ENCODE data around the gene PIGC. TPM values are rescaled to one million over a fixed set of nuclear protein-coding genes. Genes with fewer than 3 reads are reported as not detected.

Gene PIGC
- total RNA-seq, 1 experiment from 2014 or later = 29.2 TPM

- peak; percentile 56 for DNase-seq
- Mint-ChIP-seq H3K36me3 (ENCODE audit: insufficient read depth, unreplicated experiment) (no peaks in the 10 kb centered on the region), H3K4me3 (ENCODE audit: low read depth, unreplicated experiment) (no peak overlapping the region), H3K9me3 (ENCODE audit: low read depth, unreplicated experiment) (no peaks in the 10 kb centered on the region), H3K27me3 (ENCODE audit: unreplicated experiment) (no peaks in the 10 kb centered on the region), H3K27ac (ENCODE audit: unreplicated experiment) (no peak overlapping the region), H3K4me1 (ENCODE audit: low read depth, unreplicated experiment) (peaks cover 15% of the 10 kb centered on the region)
- intact Hi-C loops (cut with micrococcal nuclease; ENCODE audit: unreplicated experiment) = loop anchor here (1.0 to 10.0 kb wide), 6 partner anchors 15 to 625 kb away; partner anchors contain the start of gene PIGC
- CTCF ChIA-PET = interaction anchor here (0.6 to 0.9 kb wide), 2 partner anchors 290 to 427 kb away, joined by 3 to 6 read pairs; no protein-coding TSS in a partner anchor
- peak; percentile 78 for TF ChIP-seq CTCF (IDR thresholded peaks at IDR 0.05; ENCODE audit: unreplicated experiment)
- BruUV-seq (replicated peaks) = no TSS peak
Observed at GRCh38 chr1:172429331-172430127, 14.3 kb downstream of the PIGC start.

- CTCF ChIA-PET = no interaction called here
- BruUV-seq (replicated peaks) = no TSS peak
- Mint-ChIP-seq H3K27ac (ENCODE audit: unreplicated experiment) (no peak overlapping the region), H3K9me3 (ENCODE audit: low read depth, unreplicated experiment) (no peaks in the 10 kb centered on the region), H3K27me3 (ENCODE audit: unreplicated experiment) (no peaks in the 10 kb centered on the region), H3K36me3 (ENCODE audit: insufficient read depth, unreplicated experiment) (no peaks in the 10 kb centered on the region), H3K4me3 (ENCODE audit: low read depth, unreplicated experiment) (no peak overlapping the region), H3K4me1 (ENCODE audit: low read depth, unreplicated experiment) (peaks cover 9% of the 10 kb centered on the region)
- no peak for DNase-seq
- intact Hi-C loops (cut with micrococcal nuclease; ENCODE audit: unreplicated experiment) = loop anchor here (5.0 kb wide), 1 partner anchor 310 kb away; no protein-coding TSS in a partner anchor
- TF ChIP-seq CTCF (IDR thresholded peaks at IDR 0.05; ENCODE audit: unreplicated experiment) = no peak
Observed at GRCh38 chr1:172427191-172427590, 16.7 kb downstream of the PIGC start.

GRCh38 chr1:172425339-172425738, 18.5 kb downstream of the PIGC start:
- TF ChIP-seq CTCF (IDR thresholded peaks at IDR 0.05; ENCODE audit: unreplicated experiment) = no peak
- Mint-ChIP-seq H3K4me1 (ENCODE audit: low read depth, unreplicated experiment) (no peaks in the 10 kb centered on the region), H3K27me3 (ENCODE audit: unreplicated experiment) (no peaks in the 10 kb centered on the region), H3K9me3 (ENCODE audit: low read depth, unreplicated experiment) (no peaks in the 10 kb centered on the region), H3K4me3 (ENCODE audit: low read depth, unreplicated experiment) (no peak overlapping the region), H3K36me3 (ENCODE audit: insufficient read depth, unreplicated experiment) (no peaks in the 10 kb centered on the region), H3K27ac (ENCODE audit: unreplicated experiment) (no peak overlapping the region)
- DNase-seq = no peak
- BruUV-seq (replicated peaks) = no TSS peak
- CTCF ChIA-PET = no interaction called here
- intact Hi-C loops (cut with micrococcal nuclease; ENCODE audit: unreplicated experiment) = loop anchor here (5.0 kb wide), 1 partner anchor 312 kb away; no protein-coding TSS in a partner anchor

- Mint-ChIP-seq H3K36me3 (ENCODE audit: insufficient read depth, unreplicated experiment) (no peaks in the 10 kb centered on the region), H3K4me1 (ENCODE audit: low read depth, unreplicated experiment) (peaks cover 2% of the 10 kb centered on the region), H3K4me3 (ENCODE audit: low read depth, unreplicated experiment) (no peak overlapping the region), H3K9me3 (ENCODE audit: low read depth, unreplicated experiment) (no peaks in the 10 kb centered on the region), H3K27ac (ENCODE audit: unreplicated experiment) (no peak overlapping the region), H3K27me3 (ENCODE audit: unreplicated experiment) (no peaks in the 10 kb centered on the region)
- no peak for DNase-seq
- BruUV-seq (replicated peaks) = no TSS peak
- CTCF ChIA-PET = no interaction called here
- TF ChIP-seq CTCF (IDR thresholded peaks at IDR 0.05; ENCODE audit: unreplicated experiment) = no peak
- intact Hi-C loops (cut with micrococcal nuclease; ENCODE audit: unreplicated experiment) = no loop called here
Observed at GRCh38 chr1:172423336-172423735, 20.5 kb downstream of the PIGC start.
